Measurements from ENCODE around the gene LCMT2.

GRCh38 chr15:43317566-43318184, 12.7 kb downstream of the LCMT2 start:
- TF ChIP-seq, protein P1, sequence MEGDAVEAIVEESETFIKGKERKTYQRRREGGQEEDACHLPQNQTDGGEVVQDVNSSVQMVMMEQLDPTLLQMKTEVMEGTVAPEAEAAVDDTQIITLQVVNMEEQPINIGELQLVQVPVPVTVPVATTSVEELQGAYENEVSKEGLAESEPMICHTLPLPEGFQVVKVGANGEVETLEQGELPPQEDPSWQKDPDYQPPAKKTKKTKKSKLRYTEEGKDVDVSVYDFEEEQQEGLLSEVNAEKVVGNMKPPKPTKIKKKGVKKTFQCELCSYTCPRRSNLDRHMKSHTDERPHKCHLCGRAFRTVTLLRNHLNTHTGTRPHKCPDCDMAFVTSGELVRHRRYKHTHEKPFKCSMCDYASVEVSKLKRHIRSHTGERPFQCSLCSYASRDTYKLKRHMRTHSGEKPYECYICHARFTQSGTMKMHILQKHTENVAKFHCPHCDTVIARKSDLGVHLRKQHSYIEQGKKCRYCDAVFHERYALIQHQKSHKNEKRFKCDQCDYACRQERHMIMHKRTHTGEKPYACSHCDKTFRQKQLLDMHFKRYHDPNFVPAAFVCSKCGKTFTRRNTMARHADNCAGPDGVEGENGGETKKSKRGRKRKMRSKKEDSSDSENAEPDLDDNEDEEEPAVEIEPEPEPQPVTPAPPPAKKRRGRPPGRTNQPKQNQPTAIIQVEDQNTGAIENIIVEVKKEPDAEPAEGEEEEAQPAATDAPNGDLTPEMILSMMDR (IDR thresholded peaks at IDR 0.05; ENCODE audit: insufficient read depth, low read length) = no peak
- TF ChIP-seq REST (IDR thresholded peaks at IDR 0.05; ENCODE audit: insufficient replicate concordance, low read depth) = no peak
- TF ChIP-seq POLR2AphosphoS5 (IDR thresholded peaks at IDR 0.05; ENCODE audit: low read depth) = no peak
- TF ChIP-seq GABPA (IDR thresholded peaks at IDR 0.05; ENCODE audit: low read depth) = no peak
